Posterior cingulate gyrus (tissue), 11 donors: ENCODE data around the gene ARL8A.
A peak's percentile ranks its signal among the peaks of the same experiment; 100 is the strongest.
"Not testable (repeated sequence)": the region's sequence is repeated elsewhere in the genome, so short reads cannot be mapped to it uniquely, and the experiment has no call there.

Source experiments
- DNase-seq, 10 donors: peaks; one replicate each; pipeline versions ENCODE4 v3.0.0 to v3.0.0-alpha.2; 2020 to 2021; ENCODE audit warnings: mixed read lengths in 3 of 10
- intact Hi-C: fragments of 100-400 bp; cut with DNase I; formaldehyde crosslinking; loops from one replicate; pipeline ENCODE4 v1.15.1; 2023

The ARL8A gene

GRCh38 chr1:202160377-202160940 is 15.9 kb upstream of the ARL8A start, which contains the start of gene PTPN7:
Gene PTPN7, minus strand, starts transcription at chr1:202160602. Its CDS starts 1,200 bp downstream, at chr1:202159402.
- intact Hi-C loops = loop anchor here (5.0 kb wide), 1 partner anchor 253 kb away; no protein-coding TSS in a partner anchor
- peak in 1 of 10 donors; percentile 86 for DNase-seq

- intact Hi-C loops = loop anchor here (5.0 kb wide), 1 partner anchor 252 kb away; no protein-coding TSS in a partner anchor
These were observed 15.2 kb upstream of the ARL8A start for GRCh38 chr1:202159534-202160371.

GRCh38 chr1:202158810-202159533 is 14.4 kb upstream of the ARL8A start:
- peak in 1 of 10 donors; percentile 65 for DNase-seq
- intact Hi-C loops = no loop called here

More at GRCh38 chr1:202159534-202160371, 15.2 kb upstream of the ARL8A start:
- DNase-seq = peak in 1 of 10 donors; percentile 61

- intact Hi-C loops = no loop called here
- peak in 1 of 10 donors; percentile 51 for DNase-seq
These were observed 13.4 kb upstream of the ARL8A start for GRCh38 chr1:202157945-202158344.

GRCh38 chr1:202156590-202156989 is 12.1 kb upstream of the ARL8A start:
- intact Hi-C loops = no loop called here
- DNase-seq = peak in 1 of 10 donors; percentile 66

- DNase-seq = peak in 3 of 10 donors; percentile 22 to 83 (median 41)
These were observed 11.0 kb upstream of the ARL8A start for GRCh38 chr1:202155478-202156021.

GRCh38 chr1:202154766-202155477 is 10.4 kb upstream of the ARL8A start:
- intact Hi-C loops = no loop called here
- DNase-seq = peak in 3 of 10 donors; percentile 38 to 89 (median 52)

More at GRCh38 chr1:202155478-202156021, 11.0 kb upstream of the ARL8A start:
- intact Hi-C loops = no loop called here

- intact Hi-C loops = no loop called here
- DNase-seq = peak in 1 of 10 donors; percentile 29
These were observed 9.7 kb upstream of the ARL8A start for GRCh38 chr1:202154148-202154765.

- intact Hi-C loops = no loop called here
- no peak for DNase-seq
These were observed 8.7 kb upstream of the ARL8A start for GRCh38 chr1:202153284-202153683.

- intact Hi-C loops = no loop called here
- no peak for DNase-seq
These were observed 7.9 kb upstream of the ARL8A start for GRCh38 chr1:202152399-202152798.

GRCh38 chr1:202151045-202151444 is 6.5 kb upstream of the ARL8A start:
- intact Hi-C loops = no loop called here
- no peak for DNase-seq

GRCh38 chr1:202150602-202151001 is 6.1 kb upstream of the ARL8A start:
- intact Hi-C loops = no loop called here
- peak in 1 of 10 donors; percentile 49 for DNase-seq

- intact Hi-C loops = no loop called here
- DNase-seq = peak in 1 of 10 donors; percentile 22
These were observed 5.7 kb upstream of the ARL8A start for GRCh38 chr1:202150187-202150586.

- DNase-seq = no peak
- intact Hi-C loops = no loop called here
These were observed 5.0 kb upstream of the ARL8A start for GRCh38 chr1:202149566-202149965.

- DNase-seq = no peak
- intact Hi-C loops = no loop called here
These were observed 3.9 kb upstream of the ARL8A start for GRCh38 chr1:202148391-202148790.

GRCh38 chr1:202146993-202147392 is 2.5 kb upstream of the ARL8A start:
- intact Hi-C loops = no loop called here
- DNase-seq = no peak

- intact Hi-C loops = no loop called here
- DNase-seq = no peak
These were observed 1.7 kb upstream of the ARL8A start for GRCh38 chr1:202146279-202146678.

- intact Hi-C loops = not testable (repeated sequence)
These were observed 1.2 kb upstream of the ARL8A start for GRCh38 chr1:202145744-202146140.

GRCh38 chr1:202145068-202145743 is 669 bp upstream of the ARL8A start:
- intact Hi-C loops = no loop called here
- no peak for DNase-seq

More at GRCh38 chr1:202145744-202146140, 1.2 kb upstream of the ARL8A start:
- DNase-seq = not testable (repeated sequence)
